Stimulated activated CD4-positive, alpha-beta T cell treated with anti-CD3 and anti-CD28 coated beads, TNF-alpha, amount 100 ng/mL, for 48 hours (primary cell): ENCODE measurements around the gene SIDT2.
"Not testable (repeated sequence)": the region's sequence is repeated elsewhere in the genome, so short reads cannot be mapped to it uniquely, and the experiment has no call there.

Experiments
- DNase-seq, 3 donors: peaks; one replicate each; pipeline ENCODE4 v3.0.0-alpha.2; 2020; ENCODE audit warnings: low read depth in 3 of 3

Gene SIDT2

DNA sequence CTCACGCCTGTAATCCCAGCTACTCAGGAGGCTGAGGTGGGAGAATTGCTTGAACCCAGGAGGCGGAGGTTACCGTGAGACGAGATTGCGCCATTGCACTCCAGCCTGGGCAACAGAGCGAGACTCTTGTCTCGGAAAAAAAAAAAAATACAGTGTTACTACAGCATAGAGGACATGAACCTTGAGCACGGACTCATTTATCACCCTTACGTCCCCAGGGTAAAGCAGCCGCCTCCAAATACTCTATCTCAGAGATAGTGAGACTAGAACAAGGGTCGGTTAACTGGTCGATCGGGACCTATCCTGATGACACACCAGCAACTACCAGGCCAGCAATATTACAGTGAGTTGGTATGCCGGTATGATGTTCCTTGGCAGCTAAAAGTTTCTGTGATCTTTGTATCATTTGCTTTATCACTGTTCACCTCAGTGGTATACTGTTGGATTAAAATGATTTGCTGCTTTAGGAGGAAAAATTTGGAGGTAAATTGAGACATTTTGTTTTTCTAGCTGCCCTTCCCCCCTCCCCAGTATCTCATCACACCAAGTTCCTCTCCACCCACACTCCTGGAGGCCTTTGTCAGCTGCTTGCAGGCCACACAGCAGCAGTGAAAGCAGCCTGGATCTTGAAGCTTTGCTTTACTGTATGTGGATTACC is 7.0 kb upstream of the SIDT2 start:
- DNase-seq = no peak

DNA sequence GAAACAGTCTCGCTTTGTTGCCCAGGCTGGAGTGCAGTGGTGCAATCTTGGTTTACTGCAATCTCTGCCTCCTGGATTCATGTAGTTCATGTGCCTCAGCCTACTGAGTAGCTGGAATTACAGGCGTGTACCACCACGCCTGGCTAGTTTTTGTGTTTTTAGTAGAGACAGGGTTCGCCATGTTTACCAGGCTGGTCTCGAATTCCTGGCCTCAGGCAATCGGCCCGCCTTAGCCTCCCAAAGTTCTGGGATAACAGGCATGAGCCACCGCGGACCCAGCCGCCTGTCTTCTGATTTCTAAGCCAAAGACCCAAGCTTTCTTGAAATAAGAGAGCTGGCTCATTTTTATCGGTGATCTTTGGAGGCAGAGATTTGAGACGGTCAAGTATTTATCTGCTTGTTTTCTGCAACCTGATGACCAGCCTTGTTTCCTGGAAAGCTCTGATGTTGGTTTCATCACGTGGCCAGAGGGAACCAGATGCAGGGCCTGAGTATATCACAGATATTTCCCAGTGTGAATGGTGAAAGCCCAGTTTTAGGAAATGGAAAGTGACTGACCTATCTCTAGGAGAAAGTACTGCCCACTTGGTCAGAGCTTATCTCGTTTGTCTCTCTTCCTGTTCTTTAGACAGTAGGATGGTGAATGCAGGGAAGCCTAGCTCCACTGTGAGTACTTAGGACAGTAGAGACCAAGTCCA is 5.7 kb upstream of the SIDT2 start:
- no peak for DNase-seq

GRCh38 chr11:117175104-117175503 is 3.4 kb upstream of the SIDT2 start:
- no peak for DNase-seq

- no peak for DNase-seq
Measured at GRCh38 chr11:117175781-117176180, 2.8 kb upstream of the SIDT2 start.

GRCh38 chr11:117176186-117176585 is 2.4 kb upstream of the SIDT2 start:
- DNase-seq = no peak

- no peak for DNase-seq
Measured at GRCh38 chr11:117177534-117178209, 871 bp upstream of the SIDT2 start.

DNA sequence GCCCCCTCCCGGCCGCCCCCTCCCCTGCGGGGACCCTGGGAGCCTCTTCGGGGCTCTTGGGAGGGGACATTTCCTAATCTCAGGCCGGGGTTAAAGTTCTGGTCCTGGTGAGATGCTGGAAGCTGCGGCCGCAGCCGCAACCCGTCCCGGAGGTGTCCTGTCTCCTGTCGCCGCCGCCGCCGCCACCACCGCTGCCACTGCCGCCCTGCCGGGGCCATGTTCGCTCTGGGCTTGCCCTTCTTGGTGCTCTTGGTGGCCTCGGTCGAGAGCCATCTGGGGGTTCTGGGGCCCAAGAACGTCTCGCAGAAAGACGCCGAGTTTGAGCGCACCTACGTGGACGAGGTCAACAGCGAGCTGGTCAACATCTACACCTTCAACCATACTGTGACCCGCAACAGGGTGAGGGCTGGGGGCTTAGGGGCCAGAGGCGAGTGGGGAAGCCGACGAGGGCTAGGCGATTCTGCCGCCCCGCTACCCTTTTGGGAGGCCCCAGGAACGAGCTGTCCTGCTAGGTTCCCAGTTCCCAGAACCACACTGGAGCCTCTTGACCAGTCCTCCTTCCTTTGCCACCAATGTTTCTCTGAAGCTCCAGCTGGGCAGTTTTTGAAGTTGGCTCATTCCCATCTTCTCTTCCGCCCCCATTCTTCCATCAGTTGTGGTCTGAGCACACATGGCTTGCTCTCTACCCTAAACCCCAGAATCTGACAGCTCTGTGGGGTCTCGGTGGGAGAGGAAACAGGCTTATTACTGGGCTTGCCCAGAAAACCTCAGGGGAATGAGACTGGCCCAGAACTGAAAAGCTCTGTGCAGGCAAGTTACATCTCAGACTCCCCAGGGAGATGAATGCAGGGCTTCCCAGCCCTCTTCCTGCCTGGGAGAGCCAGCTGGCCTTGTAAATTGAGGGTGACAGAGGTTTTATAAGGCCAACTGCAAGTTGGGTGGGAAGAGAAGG is 781 bp downstream of the SIDT2 start:
- peak in 2 of 3 donors; percentile 11 to 36 for DNase-seq

DNA sequence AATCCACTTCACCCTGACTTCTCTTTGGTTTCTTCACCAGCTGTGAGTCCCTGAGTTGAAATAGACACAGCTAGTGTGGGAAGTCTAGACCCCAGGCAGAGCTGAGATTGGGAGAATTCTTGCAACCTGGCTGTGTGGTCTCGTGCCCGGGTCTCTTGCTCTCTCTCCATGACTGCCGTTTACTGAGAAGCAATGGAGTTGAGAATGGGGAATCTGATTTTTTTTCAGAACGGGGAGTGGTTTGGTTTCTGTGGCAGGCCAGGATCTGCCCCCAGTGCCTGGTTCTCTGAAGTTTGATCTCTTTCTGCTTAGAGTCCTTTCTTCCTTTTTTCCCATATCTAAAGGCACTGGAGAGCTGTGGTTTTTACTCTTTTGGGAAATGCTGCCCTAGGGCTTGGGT is 1.5 kb downstream of the SIDT2 start:
- no peak for DNase-seq

- DNase-seq = peak; percentile 40 to 67 (median 58)
Measured at GRCh38 chr11:117180661-117181585, 2.4 kb downstream of the SIDT2 start.

GRCh38 chr11:117181586-117182550 is 3.3 kb downstream of the SIDT2 start:
- no peak for DNase-seq

DNA sequence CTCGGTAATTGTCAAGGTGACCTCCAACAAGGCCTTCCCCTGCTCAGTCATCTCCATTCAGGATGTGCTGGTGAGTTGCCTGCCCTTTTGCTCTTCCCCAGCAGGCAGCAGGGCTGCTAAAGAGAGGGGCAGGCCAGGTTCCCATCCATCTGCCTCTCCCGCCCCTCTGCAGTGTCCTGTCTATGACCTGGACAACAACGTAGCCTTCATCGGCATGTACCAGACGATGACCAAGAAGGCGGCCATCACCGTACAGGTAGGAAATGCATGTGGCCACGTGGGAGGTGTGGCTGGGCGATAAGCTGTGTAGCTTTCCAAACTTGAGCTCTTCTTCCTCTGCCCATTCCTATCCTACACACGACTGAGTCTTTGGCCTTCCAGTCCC is 4.0 kb downstream of the SIDT2 start:
- no peak for DNase-seq

DNA sequence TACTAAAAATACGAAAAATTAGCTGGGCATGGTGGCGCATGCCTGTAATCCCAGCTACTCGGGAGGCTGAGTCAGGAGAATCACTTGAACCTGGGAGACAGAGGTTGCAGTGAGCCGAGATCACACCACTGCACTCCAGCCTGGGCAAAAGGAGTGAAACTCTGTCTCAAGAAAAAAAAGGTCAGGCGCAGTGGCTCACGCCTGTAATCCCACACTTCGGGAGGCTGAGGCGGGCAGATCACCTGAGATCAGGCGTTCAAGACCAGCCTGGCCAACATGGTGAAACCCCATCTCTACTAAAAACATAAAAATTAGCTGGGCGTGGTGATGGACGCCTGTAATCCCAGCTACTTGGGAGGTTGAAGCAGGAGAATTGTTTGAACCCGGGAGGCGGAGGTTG is 4.6 kb downstream of the SIDT2 start:
- DNase-seq = not testable (repeated sequence)

DNA sequence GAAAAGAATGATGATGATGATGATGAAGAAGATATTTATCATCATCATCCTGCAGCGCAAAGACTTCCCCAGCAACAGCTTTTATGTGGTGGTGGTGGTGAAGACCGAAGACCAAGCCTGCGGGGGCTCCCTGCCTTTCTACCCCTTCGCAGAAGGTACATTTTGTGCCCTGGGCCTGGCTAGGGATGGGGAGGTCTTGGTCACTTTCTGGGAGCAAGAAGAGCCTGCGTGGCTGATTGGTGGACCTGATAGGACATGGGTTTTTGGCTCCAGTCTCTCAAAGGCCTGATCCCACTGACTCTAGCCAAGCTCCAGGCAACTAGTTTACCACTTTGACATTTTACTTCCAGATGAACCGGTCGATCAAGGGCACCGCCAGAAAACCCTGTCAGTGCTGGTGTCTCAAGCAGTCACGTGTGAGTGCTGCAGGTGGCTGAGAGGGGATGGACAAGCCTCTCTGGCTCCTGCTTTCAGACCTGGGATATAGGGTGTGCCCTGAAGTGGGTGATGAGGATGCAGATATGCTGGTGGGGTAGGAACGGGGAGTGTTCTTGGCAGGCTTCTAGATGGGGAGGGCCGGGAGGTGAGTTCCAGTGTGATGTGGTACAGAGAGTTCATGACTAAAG is 5.3 kb downstream of the SIDT2 start:
- no peak for DNase-seq

GRCh38 chr11:117185736-117186430 is 7.3 kb downstream of the SIDT2 start:
- no peak for DNase-seq

GRCh38 chr11:117186431-117186761 is 7.9 kb downstream of the SIDT2 start:
- no peak for DNase-seq

GRCh38 chr11:117187007-117187406 is 8.5 kb downstream of the SIDT2 start:
- no peak for DNase-seq

DNA sequence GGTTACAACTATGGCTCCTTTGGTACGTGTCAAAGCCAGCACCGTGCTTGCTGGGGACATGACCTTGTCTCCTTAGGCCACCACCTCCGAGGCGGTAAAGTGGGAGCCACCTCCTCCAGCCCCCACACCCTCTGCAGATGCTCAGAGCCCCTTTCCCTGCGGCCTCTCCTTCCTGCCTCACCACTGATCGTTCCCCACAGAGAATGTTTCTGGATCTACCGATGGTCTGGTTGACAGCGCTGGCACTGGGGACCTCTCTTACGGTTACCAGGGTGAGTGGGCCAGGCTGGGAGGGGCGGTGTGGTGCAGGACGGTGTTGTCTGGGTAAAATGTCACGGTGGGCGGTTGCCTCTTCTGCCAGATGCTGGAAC is 8.9 kb downstream of the SIDT2 start:
- no peak for DNase-seq

DNA sequence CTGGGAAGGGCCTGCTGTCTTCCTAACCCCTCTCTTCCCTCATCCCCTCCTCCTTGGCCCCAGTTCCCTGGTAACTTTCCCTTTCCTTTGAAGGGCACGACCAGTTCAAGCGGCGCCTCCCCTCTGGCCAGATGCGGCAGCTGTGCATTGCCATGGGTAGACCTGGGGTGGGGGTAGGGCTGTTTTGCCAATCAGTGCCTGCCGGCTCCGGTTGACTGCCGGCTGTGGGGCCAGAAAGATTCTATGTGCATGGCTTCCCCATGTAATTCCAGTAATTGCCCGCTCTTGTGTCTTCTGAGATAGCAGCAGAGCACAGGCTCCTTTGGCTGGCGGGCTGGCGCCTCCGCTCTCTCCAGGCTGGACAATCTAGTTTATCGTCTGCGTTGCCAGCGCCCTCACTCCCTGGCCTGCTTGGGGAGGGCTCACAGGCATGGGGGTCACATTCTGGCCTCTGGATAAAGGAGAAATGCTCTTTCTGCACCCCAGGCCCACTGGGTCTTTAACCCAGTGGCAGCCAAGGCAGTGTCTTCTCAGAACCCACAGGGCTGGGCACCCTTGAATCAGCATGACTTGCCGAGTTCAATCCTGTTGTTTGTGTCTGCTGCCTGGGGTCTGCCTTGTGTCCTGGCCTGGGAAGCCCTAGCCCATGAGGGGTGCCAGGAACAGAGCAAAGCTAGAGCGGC is 9.4 kb downstream of the SIDT2 start:
- DNase-seq = no peak
